IPS-11a (cell line): ENCODE results near the gene NCCRP1.
A peak's percentile ranks its signal among the peaks of the same experiment; 100 is the strongest.
"Not testable (repeated sequence)": the region's sequence is repeated elsewhere in the genome, so short reads cannot be mapped to it uniquely, and the experiment has no call there.

Experiments used
- H3K4me3 ChIP-seq: one replicate; pipeline ENCODE4 v1.5.1; 2013; ENCODE audit warnings: low read depth, low read length, control low read depth

The NCCRP1 gene

DNA sequence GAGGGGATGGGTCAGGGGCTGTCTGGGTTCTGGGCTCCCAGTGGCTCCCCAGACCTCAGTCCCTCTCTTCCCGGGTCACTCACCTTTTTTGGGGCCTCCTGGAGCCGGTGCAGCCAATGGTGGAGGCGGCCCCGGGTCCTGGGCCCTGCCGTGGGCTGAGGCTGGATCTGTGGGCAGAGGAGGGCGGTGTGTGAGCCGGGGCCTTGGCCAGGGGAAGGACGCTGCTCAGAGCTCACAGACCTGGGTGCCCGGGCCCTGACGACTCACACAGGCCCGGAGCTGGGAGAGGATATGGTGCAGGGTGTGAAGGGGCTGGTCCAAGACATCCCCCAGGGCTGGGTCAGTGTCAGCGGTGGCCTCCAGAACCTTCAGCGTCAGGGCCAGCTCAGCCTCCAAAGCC lies 47.0 kb downstream of the NCCRP1 start:
- H3K4me3 ChIP-seq: not testable (repeated sequence)

DNA sequence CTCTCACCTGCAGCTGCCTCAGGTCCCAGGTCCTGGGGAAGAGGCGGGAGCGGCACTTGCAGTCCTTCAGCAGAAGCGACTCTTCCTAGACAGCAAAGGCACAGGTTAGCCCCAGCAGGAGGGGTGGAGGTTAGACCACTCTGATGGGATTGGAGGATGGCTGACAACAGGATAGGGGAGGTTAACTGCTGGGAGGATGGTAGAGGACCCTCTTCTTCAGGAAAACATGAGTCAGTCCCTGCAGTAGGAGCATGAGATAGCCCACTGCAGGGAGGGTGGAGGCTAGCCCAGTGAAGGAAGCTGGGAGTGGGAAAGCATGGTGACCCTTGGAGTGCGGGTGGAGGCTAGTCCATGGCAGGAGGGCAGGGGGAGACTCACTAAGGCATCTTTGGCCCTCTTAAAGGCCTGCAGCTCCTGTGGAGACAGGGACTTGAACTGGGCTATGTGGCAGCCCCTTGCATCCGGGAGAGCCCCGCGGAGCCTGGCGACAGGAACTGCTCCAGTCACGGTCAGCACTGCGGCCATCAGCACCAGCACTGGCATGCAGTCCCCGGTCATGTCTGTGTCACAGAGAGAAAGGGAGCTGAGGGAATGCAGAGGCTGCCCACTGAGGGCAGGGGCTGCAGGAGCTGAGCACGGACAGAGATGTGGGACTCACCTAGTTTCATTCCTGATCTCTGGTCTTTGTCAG lies 47.8 kb downstream of the NCCRP1 start, which contains the start of gene IFNL3:
Gene IFNL3, minus strand, starts transcription at position 597 of the 691 bp plus-strand sequence. Its CDS starts 39 bp downstream, at position 558.
- H3K4me3 ChIP-seq: not testable (repeated sequence)

DNA sequence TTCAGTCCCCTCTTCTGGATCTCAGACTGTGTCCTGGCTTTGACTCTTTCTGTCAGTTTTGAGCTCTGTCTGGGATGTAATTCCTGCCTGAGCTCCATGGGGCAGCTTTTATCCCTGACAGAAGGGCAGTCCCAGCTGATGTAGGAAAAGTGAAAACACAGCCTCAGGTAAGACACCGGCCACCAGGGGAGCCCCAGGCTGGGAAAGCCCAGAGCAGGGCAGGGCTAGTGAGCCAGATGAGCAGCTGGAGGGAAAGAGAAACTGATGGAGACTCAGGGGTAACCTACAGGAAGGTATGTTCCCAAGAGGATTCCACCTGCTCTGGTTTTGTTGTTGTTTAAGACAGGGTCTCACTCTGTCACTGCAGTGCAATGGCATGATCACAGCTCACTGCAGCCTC lies 48.4 kb downstream of the NCCRP1 start:
- H3K4me3 ChIP-seq: not testable (repeated sequence)

GRCh38 chr19:39246951-39247669 lies 50.3 kb downstream of the NCCRP1 start:
- H3K4me3 ChIP-seq: no peak overlapping the region

DNA sequence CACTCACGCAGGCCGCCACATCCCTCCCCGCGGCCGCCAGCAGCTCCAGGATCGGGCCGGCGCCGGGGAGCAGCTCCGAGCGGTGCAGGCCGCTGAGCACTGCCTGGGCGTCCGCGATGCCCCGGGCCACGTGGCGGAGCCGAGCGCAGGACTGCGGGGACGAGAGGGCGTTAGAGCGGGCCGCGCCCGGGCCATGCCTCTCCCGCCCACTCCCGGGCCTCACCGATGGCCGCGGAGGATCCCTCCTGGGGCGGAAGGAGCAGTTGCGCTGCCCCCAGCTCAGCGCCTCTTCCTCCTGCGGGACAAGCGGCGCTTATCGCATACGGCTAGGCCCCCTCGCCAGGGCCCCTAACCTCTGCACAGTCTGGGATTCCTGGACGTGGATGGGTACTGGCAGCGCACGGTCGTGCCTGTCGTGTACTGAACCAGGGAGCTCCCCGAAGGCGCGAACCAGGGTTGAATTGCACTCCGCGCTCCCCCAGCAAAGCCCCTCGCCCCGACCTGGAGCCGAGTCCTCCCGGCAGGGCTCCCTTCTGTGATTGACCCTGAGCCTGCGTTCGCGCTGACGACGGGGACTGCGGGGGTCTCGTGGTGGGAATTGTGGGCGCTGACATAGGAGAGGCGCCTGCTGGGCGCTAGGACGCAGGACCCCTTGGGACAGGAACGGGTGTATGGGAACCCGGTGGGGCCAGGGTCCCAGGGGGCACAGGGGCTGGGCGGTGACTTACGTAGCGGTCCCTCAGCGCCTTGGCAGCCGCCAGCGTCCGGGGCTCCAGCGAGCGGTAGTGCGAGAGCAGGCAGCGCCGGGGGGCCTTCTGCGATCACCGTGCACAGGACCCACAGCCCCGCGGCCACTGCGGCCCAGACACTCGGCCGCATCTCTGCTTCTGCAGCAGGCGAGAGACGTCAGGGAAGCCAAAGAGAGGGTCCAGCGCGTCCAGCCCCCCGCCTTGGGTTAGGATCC lies 51.2 kb downstream of the NCCRP1 start:
- H3K4me3 ChIP-seq: peak overlapping the region; percentile 4

DNA sequence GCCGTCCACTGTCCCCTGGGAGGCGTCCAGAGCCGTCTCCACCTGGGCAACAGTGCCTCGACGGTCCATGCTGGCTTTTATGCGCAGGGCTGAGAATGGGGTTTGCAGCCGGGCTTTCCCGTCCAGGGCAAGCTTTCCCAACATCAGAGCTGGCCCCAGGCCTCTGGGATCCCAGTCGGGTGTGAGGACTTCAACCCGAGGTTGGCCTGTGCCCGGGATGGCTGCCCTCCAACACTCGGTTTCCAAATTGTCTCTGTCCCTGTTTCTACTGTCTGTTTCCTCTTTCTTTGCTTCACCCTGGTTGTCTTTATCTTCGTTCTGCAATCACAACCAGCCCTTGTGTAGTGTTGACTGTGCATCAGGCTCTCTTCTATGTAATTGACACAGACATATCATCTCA lies 52.0 kb downstream of the NCCRP1 start, which contains the start of gene IFNL4:
Gene IFNL4, minus strand, starts transcription at position 51 of the 400 bp plus-strand sequence.
- H3K4me3 ChIP-seq: peak within 1 kb of the TSS; percentile 4

GRCh38 chr19:39251081-39251480 lies 54.3 kb downstream of the NCCRP1 start:
- no peak overlapping the region for H3K4me3 ChIP-seq
